Measurements from ENCODE around the gene ACKR1.

The ACKR1 gene

GRCh38 chr1:159218649-159219636 lies 14.3 kb downstream of the ACKR1 start:
- no peak for DNase-seq

DNA sequence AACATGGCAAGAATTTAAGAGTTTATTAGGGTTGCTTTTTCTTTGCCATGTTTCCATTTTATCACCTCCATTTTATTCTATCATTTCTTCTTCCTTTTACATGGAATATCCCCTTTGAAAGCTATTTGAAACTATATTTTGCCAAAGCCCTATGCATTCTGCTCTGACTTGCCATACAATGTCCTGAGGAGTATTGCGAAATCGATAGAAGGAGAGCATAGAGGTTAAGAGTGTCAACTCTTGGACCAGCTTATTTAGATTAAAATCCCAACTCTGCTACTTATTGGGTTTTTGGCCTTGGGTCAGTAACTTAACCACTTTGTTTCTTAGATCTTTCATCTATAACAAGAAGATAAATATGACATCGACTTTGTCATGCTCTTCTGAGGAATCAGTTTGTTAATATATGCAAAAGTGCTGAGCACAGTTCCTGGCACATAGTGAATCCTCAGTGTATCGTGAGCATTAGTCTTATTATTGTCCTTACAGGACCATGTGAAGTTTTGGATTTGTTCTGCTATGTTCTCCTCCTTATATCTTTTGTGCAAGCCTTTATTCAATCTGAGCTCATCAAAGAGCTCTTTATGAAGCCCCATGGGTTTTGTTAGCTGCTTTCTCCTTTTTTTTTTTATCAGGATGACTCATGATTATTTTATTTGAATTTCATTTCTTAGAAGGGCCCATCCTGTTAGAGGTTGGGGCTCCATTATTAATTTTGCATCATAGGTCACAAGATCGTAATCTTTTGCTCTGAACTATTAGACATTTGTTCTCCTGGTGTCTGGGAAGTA lies 17.6 kb downstream of the ACKR1 start:
- no peak for DNase-seq

- DNase-seq, result no peak
These were observed 18.3 kb downstream of the ACKR1 start for GRCh38 chr1:159223004-159223403.

DNA sequence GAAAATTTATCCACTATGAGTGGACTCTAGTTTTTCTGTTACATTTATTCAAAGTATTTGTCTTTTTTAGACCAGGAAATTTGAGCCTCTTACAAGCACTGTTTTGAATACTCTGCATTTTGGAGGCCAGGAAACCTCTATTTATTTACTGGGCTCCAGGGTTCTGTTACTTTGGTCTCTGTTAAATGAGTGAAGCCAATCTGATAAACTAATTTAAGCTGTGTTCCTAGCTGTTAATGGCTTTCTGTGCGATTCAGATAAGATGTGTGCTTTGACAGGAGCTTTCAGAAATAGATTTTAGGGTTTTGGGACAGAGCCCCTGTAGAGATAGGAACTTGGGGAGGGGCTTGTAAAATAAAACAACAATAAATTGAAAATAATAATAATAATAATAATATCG lies 23.9 kb downstream of the ACKR1 start:
- no peak for DNase-seq

GRCh38 chr1:159229260-159229885 lies 24.7 kb downstream of the ACKR1 start:
- DNase-seq, result no peak

DNA sequence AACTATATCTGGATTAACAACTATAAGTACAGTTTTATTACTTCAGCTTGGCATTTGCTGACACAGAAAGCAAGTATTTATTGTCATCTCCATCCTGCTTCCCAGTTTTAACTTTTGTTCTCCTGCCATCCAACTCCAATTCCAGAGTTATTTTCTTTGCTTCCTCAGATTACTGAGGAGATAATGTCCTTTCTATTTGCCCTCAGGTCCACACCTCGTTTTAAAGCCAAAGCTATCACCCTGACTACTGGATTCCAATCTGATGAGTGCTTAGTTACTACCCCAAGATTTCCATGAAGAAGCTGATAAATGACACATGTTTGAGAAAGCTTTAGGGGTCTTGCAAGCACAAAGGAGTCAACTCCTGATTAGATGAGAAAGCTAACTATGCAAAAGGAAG lies 25.2 kb downstream of the ACKR1 start:
- DNase-seq, result no peak

- DNase-seq, result no peak
These were observed 35.0 kb downstream of the ACKR1 start for GRCh38 chr1:159239551-159240220.

DNA sequence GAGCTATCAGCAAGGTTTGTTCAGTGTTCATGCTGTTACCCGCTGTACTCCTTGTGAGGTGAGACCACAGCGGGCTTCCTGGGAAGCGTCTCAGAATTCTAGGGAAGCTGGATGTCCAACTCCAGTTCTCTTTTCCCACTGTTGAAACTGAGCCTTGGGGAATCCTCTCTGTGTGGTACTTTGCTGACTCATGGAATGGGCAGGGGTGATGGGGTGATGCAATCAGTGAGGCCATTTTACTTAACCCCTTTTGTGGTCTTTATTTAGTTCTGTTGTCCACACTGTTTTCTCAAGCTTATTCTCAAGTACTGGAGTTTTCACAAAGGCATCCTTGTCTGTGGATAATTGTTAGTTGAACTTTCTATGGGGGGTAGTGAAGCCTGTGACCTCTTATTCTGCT lies 42.6 kb downstream of the ACKR1 start:
- no peak for DNase-seq

- no peak for DNase-seq
These were observed 43.6 kb downstream of the ACKR1 start for GRCh38 chr1:159248311-159248710.

- DNase-seq, result no peak
These were observed 46.1 kb downstream of the ACKR1 start for GRCh38 chr1:159250638-159251216.

All from hypothalamus (tissue), 51 donors.